LNCaP clone FGC (cell line): ENCODE results near the gene FAM219A.

Experiments used
- DNase-seq: peaks from one replicate; pipeline ENCODE4 v3.0.0-alpha.2; 2011; ENCODE audit warnings: low read depth
- H3K4me3 ChIP-seq: 2 replicates; pipeline ENCODE4 v1.5.1; 2011; ENCODE audit warnings: mild to moderate bottlenecking, low read depth, low read length, control low read depth
- CTCF ChIP-seq: IDR thresholded peaks from 2 replicates; pipeline ENCODE4 v1.5.1; 2012; ENCODE audit warnings: mild to moderate bottlenecking; ENCODE audit not compliant: control insufficient read depth, insufficient read depth; ENCODE audit errors: extremely low read depth

FAM219A gene

DNA sequence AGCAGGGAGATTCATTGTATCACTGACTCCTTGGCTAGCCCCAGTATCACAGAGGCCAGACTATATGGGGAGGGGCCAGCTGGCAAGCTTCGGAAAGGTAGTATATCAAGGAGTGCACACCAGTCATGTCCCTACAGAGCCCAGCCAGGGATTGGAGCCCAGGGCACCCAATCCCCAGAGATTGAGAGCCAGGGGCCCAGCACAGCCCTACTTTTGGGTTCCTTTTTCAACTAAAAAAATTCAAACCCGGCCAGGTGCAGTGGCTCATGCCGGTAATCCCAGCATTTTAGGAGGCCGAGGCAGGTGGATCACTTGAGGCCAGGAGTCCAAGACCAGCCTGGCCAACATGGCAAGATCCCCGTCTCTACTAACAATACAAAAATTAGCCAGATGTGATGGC, 76.3 kb downstream of the FAM219A start:
- no peak for TF ChIP-seq CTCF
- DNase-seq, result no peak
- H3K4me3 ChIP-seq, result no peak overlapping the region

GRCh38 chr9:34381323-34381722, 77.0 kb downstream of the FAM219A start:
- DNase-seq, result no peak
- TF ChIP-seq CTCF, result no peak
- no peak overlapping the region for H3K4me3 ChIP-seq

DNA sequence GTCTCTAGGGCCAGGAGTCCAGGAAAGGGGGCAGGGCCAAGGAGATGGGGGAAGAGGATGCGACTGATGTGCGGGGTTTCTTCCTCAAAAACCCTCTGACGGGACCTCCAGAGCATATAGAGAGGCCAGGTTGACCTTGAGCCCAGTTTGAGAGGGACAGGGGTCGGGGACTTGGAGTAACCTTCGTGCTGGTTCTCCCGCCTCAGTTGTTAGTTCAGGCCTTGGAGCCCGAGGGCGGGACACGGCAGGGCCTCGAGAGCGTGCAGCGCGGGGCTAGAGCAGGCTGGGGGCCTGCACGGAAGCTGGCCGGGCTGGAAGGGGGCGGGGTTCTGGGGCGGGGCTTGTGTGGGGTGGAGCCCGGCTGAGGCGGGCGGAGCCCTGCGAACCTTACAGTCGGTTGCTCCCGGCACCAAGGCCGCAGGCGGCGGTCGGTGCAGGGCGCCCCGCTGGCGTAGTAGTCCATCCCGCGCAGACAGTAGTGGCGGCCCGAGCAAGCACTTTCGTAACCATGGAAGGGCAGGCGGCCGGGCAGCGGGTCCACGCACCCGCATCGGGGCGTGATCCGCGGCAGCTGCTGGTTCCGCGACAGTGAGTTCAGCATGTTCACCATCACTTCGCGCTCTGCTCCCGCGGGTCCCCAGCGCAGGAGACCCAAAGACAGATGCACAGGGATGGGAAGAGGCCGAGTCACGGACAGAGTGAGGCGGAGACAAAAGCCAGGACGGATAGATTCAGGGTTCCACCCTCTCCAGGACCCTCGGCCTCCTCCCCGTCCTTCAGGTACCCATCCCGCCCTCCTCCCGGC, 77.7 kb downstream of the FAM219A start:
- no peak overlapping the region for H3K4me3 ChIP-seq
- no peak for DNase-seq

GRCh38 chr9:34380034-34380510, 78.3 kb downstream of the FAM219A start:
- DNase-seq, result no peak
- TF ChIP-seq CTCF, result no peak
- H3K4me3 ChIP-seq, result no peak overlapping the region

More for the DNA sequence above, 77.7 kb downstream of the FAM219A start:
- TF ChIP-seq CTCF, result no peak

- TF ChIP-seq CTCF, result peak; percentile 94
- H3K4me3 ChIP-seq, result no peak overlapping the region
- DNase-seq, result peak; percentile 54
These were observed 78.9 kb downstream of the FAM219A start for GRCh38 chr9:34379334-34380033.

DNA sequence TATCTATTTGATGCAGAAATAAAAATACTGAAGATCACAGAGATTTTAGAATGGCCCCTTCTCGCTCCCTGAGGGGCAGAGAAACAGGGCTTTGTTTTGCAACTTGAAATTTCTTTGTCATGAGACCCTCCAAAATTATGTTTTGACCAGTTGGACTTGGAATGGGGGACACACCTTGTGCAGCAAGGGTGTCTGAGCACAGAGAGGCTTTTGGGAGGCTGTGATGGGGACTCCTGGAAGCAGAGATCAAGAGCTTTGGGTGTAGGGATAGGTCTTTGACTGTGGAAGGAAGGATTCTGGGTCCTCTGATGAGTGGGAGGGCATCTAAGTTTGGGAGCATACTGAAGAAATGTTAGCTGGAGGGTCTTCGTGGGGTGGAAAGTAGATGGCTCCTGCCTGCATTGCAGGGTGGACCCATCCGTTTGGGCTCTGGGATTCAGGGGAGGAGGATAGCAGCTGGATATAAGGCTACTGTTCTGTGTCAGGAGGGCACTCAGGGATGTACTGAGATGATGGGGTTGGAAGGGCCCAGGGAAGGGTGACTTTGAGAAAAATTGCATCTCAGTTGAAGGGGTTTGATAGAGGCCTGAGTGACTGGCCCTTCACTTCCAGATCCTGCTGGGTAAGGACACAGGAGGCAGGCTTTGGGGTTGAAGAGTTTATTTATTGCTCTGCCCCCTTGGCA, 79.9 kb downstream of the FAM219A start:
- no peak for TF ChIP-seq CTCF
- H3K4me3 ChIP-seq, result no peak overlapping the region

More for the DNA sequence above, 79.9 kb downstream of the FAM219A start:
- DNase-seq, result no peak
